Pancreas (tissue), 10 donors: ENCODE measurements around the gene LYPD6B. TPM values are rescaled to one million over a fixed set of nuclear protein-coding genes. Genes with fewer than 3 reads are reported as not detected.

Experiments used
- ATAC-seq, 4 donors: fragments of 200-7000 bp; cut with Tn5 transposase; one replicate each; pipeline versions ENCODE4 v1.8.0 to v1.9.1; 2020; ENCODE audit warnings: mild to moderate bottlenecking in 4 of 4, moderate library complexity in 4 of 4
- DNase-seq, 6 donors: peaks; one replicate each; pipeline ENCODE4 v3.0.0-alpha.2; 2020
- FAIRE-seq: peaks from 2 replicates; lab custom pipeline; 2012; peaks lifted over from hg19 to GRCh38; lab: Jason Lieb, UNC
- H3K27ac ChIP-seq, 4 donors: fragments of 200-600 bp; sonication (generic); 1 replicate in 3 of 4; 2 replicates in 1 of 4; pipeline versions ENCODE4 v1.5.0 to v1.8.0; 2020
- H3K27me3 ChIP-seq, 4 donors: fragments of 200-600 bp; one replicate each; pipeline ENCODE4 v1.8.0; 2021
- H3K36me3 ChIP-seq, 3 donors: fragments of 200-600 bp; sonication (generic) in 1 of 3; one replicate each; pipeline versions ENCODE4 v1.5.0 to v1.8.0; 2020 to 2021
- H3K4me1 ChIP-seq, 3 donors: fragments of 200-600 bp; one replicate each; pipeline ENCODE4 v1.8.0; 2021
- H3K4me3 ChIP-seq, 4 donors: fragments of 200-600 bp; sonication (generic) in 2 of 4; one replicate each; pipeline versions ENCODE4 v1.5.0 to v1.8.0; 2020 to 2021
- H3K9me3 ChIP-seq, 4 donors: fragments of 200-600 bp; one replicate each; pipeline ENCODE4 v1.8.0; 2021
- CTCF ChIP-seq, 4 donors: fragments of 200-600 bp; sonication (generic) in 3 of 4; IDR thresholded peaks; one replicate each; pipeline versions ENCODE4 v1.5.0 to v1.8.0; 2021; ENCODE audit warnings: antibody characterized with exemption in 4 of 4
- WGBS, 2 donors: extraction: QIAGEN DNeasy Blood & Tissue Kit; methylation state at CpG; one replicate each; pipeline ENCODE4 v1.1.7; 2013; 5-methylcytosine and 5-hydroxymethylcytosine counted together
- intact Hi-C, 3 donors: fragments of 100-400 bp; cut with DNase I; formaldehyde crosslinking; loops; one replicate each; pipeline versions ENCODE4 v1.11.1 to v1.14.2; 2022
- polyA plus RNA-seq, 2 donors: library from polyadenylated mRNA; stranded (reverse); fragments of 200-250 nt; gene quantifications; one replicate each; pipeline ENCODE4 v1.2.3, GENCODE V29; 2013
- total RNA-seq, 6 donors: library from RNA; stranded (reverse); fragmentation: NEBNext Ultra II Directional in 4 of 6; extraction: Animal tissue kit (Norgen Biotek cat#: 25700) in 4 of 6; gene quantifications; one replicate each; pipeline versions ENCODE4 v1.2.1 to v1.2.4, GENCODE V29; 2021 to 2023
- donor health status: healthy with polysubstance abuse.
- donor health status: DM: no; HTN: no; CAD: no; lungs with moderate emphysema.
- donor health status: DM: no; HTN: no; CAD: no.
- donor health status: control.
- donor health status: control.
- donor health status: Bipolar disorder and iron deficiency.
- donor health status: DM: yes; HTN: yes; CAD: no.
- donor health status: DM: no; HTN: no; CAD: no.
- donor health status: DM: no; HTN: no; CAD: no.
- donor health status: DM: yes; HTN: yes; CAD: no.

The LYPD6B gene
- total and polyA plus RNA-seq, 8 donors: 3.0 to 8.1 (median 4.6) TPM

- Histone ChIP-seq H3K27ac (no peak overlapping the region), H3K4me1 (no peaks in the 10 kb centered on the region), H3K36me3 (no peaks in the 10 kb centered on the region), H3K4me3 (no peak overlapping the region), H3K9me3 (no peaks in the 10 kb centered on the region), H3K27me3 (no peaks in the 10 kb centered on the region)
- FAIRE-seq: no peak
- DNase-seq: no peak
- TF ChIP-seq CTCF (IDR thresholded peaks at IDR 0.05): no peak
- no peak for ATAC-seq
- 90 to 94% methylated on average over 31 of the region's 31 CpGs for WGBS, 2 donors
- intact Hi-C loops: no loop called here
Measured at GRCh38 chr2:149002891-149003740, 35.4 kb upstream of the LYPD6B start.

GRCh38 chr2:149004836-149005235 lies 33.7 kb upstream of the LYPD6B start:
- no peak overlapping the region for H3K4me3 ChIP-seq
- no peaks in the 10 kb centered on the region for H3K9me3 ChIP-seq
- intact Hi-C loops: no loop called here
- ATAC-seq (no peak), FAIRE-seq (no peak), DNase-seq (no peak)
- no peak for TF ChIP-seq CTCF (IDR thresholded peaks at IDR 0.05)
- H3K4me1 ChIP-seq: no peaks in the 10 kb centered on the region
- 90 to 91% methylated on average over 3 of the region's 3 CpGs for WGBS, 2 donors
- no peak overlapping the region for H3K27ac ChIP-seq
- H3K36me3 ChIP-seq: no peaks in the 10 kb centered on the region
- H3K27me3 ChIP-seq: no peaks in the 10 kb centered on the region

DNA sequence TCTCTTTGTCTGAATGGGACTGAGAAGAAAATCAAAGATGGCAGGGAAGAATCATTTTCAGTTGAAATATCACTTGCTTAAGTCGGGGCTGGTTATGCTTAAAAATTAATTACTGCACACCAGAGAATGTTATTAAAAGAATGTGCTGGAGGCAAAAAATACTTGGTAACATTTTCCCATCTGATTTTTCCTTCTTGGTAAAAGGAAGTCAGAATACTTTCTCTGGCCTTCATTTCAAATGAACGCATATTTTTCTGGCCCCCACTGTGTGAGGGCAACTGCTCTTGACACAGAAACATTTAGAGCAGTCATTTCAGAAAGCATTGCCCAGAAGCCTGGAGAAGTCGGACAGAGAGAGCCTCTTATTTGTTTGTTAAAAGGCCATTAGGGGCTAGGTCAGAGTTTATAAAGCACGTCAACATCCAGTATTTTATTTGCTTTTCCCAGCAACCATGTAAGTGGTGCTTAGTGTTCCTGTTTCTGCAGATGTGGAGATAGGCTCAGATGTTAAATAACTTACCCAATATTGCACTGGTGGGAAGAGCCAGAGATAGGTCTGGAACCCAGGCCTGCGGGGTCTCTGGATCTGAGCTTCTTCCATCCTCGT lies 32.9 kb upstream of the LYPD6B start:
- H3K27ac ChIP-seq: no peak overlapping the region
- no peak overlapping the region for H3K4me3 ChIP-seq
- FAIRE-seq (no peak), DNase-seq (no peak), ATAC-seq (peak in 2 of 4 donors; percentile 29 to 55)
- no peaks in the 10 kb centered on the region for H3K4me1 ChIP-seq
- 59 to 61% methylated on average over 6 of the region's 6 CpGs for WGBS, 2 donors
- intact Hi-C loops: no loop called here
- no peaks in the 10 kb centered on the region for H3K36me3 ChIP-seq
- H3K9me3 ChIP-seq: no peaks in the 10 kb centered on the region
- TF ChIP-seq CTCF (IDR thresholded peaks at IDR 0.05): no peak
- no peaks in the 10 kb centered on the region for H3K27me3 ChIP-seq

DNA sequence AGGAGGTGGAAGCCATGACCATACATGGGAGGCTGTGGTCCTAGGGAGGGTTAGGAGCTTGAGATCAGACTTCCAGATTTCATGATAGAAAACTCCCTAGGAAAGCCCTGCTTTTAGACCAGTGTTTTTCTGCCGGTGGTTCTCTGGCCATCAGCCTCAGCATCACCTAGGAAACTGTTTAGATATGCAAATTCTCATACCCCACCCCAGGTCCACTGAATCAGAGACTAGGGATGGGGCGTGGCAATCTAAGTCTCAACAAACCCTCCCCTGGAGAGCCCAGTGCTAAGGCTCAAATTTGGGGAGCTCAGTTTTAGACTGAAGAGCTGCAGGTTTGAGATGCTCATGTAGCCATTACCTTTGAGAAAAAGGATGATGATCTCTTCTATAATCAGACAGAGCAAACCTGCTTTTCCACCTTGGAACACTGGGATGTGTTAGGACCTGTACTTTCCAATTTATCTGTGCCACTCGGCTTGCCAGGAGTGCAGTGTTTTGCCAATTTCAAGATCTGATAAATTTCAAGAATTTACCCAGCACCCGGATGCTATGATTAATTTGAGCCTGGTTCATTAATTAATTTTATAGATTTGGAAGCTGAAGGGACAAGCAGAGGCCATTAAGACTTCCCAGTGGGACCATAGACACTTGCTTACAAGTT lies 31.5 kb upstream of the LYPD6B start:
- 37 to 42% methylated on average over 4 of the region's 4 CpGs for WGBS, 2 donors
- no peak for DNase-seq
- Histone ChIP-seq H3K27ac (no peak overlapping the region), H3K4me1 (no peaks in the 10 kb centered on the region), H3K9me3 (no peaks in the 10 kb centered on the region), H3K36me3 (no peaks in the 10 kb centered on the region), H3K4me3 (no peak overlapping the region), H3K27me3 (no peaks in the 10 kb centered on the region)
- no peak for TF ChIP-seq CTCF (IDR thresholded peaks at IDR 0.05)
- intact Hi-C loops: no loop called here
- no peak for ATAC-seq
- no peak for FAIRE-seq
